GM21619 (cell line): ENCODE data around the gene WFDC2.
"Not testable (repeated sequence)": the region's sequence is repeated elsewhere in the genome, so short reads cannot be mapped to it uniquely, and the experiment has no call there.

Source experiments
- ATAC-seq: cut with Tn5 transposase; IDR thresholded peaks from one replicate; pipeline ENCODE4 v1.9.1; 2021; ENCODE audit not compliant: unreplicated experiment

The WFDC2 gene

DNA sequence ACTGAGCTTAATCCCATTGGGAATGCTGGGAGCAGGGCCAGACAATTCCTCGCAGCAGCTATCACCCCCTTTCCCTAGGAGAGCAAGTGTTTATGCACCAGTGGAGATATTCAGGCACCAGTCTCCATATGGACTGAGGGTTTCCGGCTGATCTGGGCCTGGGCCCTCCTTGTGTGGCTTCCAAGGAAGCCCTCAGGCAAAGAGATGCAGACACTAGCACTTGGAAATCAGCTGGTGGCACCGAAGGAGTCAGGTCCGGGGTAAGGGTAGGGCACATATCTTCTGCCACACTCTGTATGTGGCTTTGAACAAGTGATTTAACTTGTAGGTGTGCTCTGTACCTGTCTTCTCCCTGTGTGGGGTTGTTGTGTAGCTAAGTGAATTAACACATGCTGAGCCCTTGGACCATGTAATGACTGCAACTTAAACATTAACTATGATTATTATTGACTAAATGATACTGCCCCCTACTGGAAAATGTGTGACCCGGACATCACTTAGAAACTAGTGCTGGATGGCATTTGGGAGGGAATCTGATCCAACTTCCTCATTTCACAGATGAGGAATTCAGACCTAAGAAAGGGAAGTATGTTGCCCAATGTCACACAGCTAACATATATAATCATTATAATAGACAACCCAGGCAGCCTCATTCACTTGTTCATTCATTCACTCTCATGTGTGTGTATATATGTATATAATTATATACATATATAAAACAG, 19.3 kb upstream of the WFDC2 start:
- ATAC-seq = no peak

DNA sequence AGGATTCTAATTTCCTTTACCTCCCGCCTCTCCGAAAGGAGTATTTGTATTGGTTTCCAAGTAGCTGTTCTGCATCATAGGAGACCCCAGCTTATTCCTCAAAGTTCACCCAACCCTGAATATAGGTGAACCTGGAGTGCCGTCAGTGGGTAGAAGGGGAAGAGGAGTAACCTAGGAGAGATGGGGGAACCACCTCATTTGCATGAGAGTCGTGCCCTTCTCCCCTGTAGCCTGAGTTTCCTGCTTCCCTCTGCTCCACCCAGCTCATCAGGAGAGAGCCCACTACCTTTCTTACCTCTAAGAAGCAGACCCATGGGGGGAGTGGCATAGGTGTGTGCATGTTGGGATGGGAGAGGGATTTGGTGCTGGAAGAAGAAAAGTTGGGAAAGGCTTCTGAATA, 17.3 kb upstream of the WFDC2 start:
- ATAC-seq = no peak

DNA sequence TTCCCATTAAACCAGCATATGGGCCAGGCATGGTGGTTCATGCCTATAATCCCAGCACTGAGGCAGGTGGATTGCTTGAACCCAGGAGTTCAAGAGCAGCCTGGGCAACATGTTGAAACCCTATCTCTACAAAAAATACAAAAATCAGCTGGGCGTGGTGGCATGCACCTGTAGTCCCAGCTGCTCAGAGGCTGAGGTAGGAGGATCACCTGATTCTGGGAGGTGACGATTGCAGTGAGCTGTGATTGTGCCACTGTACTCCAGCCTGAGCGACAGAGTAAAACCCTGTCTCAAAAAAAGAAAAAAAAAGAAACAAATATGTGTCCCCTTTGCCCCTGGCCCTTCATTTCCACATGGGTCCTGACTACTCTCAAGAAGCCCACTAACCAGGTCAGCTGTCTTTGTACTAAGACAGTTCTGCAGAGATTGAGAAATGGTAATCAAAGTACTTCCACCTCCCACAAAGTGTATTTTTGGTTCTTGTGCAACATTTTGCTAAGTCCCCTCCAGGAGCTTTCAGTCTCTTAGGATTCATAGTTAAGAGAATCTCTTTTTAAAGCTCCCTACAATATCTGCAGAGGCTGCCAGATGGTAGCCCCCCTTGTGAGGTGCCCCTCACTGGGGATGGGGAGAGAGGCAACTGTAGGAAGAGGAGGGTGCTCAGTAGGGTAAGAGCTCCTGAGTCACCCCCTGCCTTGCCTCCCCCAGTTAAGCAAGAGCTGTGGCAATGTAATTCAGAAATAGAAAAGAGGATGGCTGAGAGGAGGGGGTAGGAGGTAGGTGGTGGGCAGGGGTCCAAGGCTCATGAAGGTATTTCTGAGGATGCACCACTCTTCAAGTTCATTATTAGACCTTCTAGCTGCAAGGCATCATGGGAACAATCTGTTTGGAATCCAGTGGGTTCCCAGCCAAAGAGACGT, 16.5 kb upstream of the WFDC2 start:
- no peak for ATAC-seq

- no peak for ATAC-seq
Measured at GRCh38 chr20:45456632-45457031, 12.9 kb upstream of the WFDC2 start.

DNA sequence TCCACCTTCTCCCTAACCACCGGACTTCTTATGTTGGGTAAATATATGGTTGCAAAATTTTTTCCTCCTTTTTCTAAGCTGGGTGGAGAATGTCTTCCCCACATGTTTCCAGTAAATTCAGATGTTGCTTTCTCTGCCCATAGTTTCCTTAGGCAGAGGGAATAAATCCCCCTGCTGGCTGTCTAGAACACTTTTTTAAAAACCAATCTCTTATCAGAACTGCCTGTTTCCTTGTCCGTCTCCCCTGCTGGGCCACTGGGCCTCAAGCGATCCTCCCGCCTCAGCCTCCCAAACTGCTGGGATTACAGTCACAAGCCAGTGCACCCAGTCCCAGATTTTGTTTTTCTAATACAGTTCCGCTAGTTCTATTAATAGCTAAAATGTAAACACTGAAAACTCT, 9.9 kb upstream of the WFDC2 start:
- no peak for ATAC-seq

DNA sequence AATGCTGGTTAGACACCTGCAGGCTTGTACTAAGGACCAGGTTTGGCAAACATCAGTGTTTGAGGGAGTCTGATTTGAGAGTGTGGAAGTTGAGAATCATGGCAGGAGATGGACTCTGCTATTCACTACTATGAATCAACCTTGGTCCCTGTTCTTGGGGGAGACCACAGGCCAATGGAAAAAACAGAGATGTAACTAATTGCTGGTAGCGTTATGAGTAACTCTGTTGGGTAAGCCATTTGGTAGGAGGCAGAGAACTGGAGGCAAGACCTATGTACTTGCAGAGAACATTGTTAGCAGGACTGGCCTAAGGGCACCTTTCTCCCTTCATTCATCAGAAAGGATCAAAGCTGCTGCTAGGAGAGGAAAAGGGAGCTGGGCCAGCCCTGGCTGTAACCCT, 8.3 kb upstream of the WFDC2 start:
- ATAC-seq = no peak

- ATAC-seq = no peak
Measured at GRCh38 chr20:45462711-45463509, 6.6 kb upstream of the WFDC2 start.

DNA sequence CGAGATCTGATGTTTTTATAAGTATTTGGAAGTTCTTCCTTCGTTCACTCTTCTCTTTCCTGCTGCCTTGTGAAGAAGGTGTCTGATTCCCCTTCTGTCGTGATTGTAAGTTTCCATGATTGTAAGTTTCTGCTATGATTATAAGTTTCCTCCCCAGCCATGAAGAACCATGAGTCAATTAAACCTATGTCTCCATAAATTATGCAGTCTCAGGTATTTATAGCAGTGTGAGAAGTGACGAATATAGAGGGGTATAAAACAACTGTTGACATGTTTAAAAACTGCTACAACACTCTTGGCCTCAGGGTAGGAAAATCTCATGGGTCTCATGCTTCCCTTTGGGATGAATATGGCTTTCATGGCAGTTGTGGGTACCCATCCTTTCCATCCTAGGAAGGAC, 5.8 kb upstream of the WFDC2 start:
- no peak for ATAC-seq

GRCh38 chr20:45465491-45466266, 3.9 kb upstream of the WFDC2 start:
- ATAC-seq = no peak

- no peak for ATAC-seq
Measured at GRCh38 chr20:45467172-45467571, 2.4 kb upstream of the WFDC2 start.

- no peak for ATAC-seq
Measured at GRCh38 chr20:45467861-45468260, 1.7 kb upstream of the WFDC2 start.

DNA sequence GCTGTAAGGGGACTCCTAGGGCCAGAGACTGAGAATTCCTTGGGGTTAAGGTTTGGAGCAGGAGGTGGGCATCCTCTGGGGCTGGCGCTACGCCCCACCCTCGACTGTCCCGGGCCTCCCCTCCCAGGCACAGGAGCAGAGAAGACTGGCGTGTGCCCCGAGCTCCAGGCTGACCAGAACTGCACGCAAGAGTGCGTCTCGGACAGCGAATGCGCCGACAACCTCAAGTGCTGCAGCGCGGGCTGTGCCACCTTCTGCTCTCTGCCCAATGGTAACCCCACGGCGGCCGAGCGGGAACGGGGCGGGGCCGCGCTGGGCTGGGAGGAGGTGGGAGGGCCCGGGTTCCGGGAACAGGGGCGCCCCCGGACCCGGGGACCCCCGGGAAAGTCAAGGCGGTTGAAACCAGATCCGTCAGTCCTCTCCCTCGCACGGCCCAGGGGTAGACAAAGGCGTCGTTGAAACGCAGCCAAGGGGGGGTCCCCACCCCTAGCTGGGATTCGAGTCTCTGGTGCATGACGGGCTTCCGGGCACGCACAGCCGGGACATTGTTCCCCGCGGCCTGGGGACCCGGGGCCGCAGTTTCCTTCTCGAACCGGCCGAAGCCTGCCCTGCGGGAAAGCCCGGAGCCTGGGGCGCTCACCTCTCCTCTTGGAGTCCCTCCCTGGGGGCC, 844 bp downstream of the WFDC2 start:
- peak; percentile 67 for ATAC-seq

DNA sequence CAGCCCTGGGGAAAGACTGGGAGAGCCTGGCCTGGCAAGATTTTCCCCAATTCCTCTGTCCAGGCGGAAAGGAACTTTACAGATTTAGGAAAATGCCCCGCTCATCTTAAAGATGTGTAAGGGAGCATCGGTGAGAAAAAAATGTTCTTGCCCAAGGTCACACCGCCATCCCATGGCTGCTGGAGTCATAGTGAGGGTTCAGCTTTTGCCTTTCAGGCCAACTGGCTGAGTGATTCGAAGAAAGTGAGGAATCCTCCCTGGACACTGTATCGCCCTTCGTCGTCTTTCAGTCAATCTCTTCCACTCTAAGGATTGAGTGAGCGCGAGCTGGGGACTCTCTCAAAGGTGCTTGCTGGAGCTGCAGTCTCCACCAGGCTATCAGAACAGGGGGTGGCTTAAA, 1.4 kb downstream of the WFDC2 start:
- peak; percentile 25 for ATAC-seq

DNA sequence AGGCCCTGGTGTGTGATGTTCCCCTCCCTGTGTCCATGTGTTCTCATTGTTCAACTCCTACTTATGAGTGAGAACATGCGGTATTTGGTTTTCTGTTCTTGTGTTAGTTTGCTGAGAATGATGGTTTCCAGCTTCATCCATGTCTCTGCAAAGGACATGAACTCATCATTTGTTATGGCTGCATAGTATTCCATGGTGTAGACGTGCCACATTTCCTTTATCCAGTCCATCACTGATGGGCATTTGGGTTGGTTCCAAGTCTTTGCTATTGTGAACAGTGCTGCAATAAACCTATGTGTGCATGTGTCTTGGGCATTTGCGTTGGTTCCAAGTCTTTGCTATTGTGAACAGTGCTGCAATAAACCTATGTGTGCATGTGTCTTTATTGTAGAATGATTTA, 2.7 kb downstream of the WFDC2 start:
- ATAC-seq = not testable (repeated sequence)

- not testable (repeated sequence) for ATAC-seq
Measured at GRCh38 chr20:45477530-45478148, 8.1 kb downstream of the WFDC2 start.

DNA sequence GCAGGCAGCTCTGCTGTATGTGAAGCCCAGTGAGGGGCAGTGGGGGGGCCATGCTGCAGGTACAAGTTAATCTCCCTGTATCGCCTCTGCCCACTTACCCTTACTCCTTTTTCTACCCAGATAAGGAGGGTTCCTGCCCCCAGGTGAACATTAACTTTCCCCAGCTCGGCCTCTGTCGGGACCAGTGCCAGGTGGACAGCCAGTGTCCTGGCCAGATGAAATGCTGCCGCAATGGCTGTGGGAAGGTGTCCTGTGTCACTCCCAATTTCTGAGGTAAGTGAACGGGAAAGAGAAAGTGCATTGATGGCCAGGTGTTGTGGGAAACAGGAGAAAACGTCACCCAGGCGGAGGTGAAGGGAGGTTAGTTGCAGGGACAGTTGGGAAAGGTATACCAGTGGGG, 10.3 kb downstream of the WFDC2 start:
- no peak for ATAC-seq

DNA sequence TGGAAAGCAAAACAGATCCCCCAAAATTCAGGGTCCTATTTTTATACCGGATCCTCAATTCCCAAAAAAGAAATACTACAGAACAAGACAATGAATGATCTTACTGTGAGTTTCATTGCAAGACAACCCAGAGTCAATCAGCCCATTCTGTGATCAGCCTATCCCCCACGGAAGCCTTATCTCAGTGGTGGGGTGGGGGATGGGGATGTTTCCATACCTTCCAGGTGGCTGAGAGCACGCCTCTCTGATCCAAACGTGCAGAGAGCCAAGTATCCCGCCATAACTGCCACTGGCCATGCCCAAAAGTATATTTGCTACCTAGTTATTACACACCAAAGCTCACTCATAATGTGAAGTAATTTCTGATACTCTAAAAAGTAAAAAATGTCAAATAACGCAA, 15.1 kb downstream of the WFDC2 start:
- no peak for ATAC-seq

- ATAC-seq = no peak
Measured at GRCh38 chr20:45485388-45485787, 15.8 kb downstream of the WFDC2 start.

DNA sequence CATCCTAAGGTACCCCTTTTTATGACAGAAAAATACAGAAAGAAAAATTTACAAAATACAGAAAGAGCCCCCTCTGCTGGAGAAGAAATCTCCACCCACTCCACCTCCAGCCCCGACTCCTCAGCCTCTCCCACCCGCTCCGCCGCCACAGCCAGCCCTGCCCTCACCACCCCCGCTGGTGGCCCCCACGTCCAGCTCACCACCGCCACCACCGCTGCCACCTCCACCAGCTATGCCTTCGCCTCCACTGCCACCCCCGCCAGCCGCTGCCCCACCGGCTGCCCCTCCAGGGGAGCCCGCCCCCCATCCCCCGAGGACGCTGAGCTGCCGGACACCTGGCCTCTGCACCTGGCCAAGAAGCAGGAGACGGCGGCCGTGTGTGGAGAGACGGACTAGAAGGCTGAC, 17.7 kb downstream of the WFDC2 start:
- no peak for ATAC-seq

GRCh38 chr20:45489083-45489531, 19.6 kb downstream of the WFDC2 start:
- ATAC-seq = no peak
